Measurements from ENCODE around the gene KIF5C.
A peak's percentile ranks its signal among the peaks of the same experiment; 100 is the strongest.

KIF5C gene

DNA sequence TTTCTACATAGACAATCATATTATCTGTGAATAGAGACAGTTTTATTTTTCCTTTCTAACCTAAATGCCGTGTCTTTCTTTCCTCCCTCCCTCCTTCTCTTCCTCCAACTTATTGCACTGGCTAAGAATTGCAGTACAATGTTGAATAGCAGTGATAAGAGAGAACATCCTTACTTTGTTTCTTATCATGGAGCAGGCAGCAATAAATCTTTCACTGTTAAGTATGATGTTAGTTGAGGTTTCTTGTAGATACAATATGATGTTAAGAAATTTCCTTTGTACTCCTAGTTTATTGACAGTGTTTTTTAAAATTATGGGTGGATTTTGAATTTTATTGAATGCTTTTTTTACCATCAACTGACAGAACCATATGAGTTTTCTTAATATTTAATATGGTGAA lies 169.5 kb downstream of the KIF5C start:
- TF ChIP-seq, protein P1, sequence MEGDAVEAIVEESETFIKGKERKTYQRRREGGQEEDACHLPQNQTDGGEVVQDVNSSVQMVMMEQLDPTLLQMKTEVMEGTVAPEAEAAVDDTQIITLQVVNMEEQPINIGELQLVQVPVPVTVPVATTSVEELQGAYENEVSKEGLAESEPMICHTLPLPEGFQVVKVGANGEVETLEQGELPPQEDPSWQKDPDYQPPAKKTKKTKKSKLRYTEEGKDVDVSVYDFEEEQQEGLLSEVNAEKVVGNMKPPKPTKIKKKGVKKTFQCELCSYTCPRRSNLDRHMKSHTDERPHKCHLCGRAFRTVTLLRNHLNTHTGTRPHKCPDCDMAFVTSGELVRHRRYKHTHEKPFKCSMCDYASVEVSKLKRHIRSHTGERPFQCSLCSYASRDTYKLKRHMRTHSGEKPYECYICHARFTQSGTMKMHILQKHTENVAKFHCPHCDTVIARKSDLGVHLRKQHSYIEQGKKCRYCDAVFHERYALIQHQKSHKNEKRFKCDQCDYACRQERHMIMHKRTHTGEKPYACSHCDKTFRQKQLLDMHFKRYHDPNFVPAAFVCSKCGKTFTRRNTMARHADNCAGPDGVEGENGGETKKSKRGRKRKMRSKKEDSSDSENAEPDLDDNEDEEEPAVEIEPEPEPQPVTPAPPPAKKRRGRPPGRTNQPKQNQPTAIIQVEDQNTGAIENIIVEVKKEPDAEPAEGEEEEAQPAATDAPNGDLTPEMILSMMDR (IDR thresholded peaks at IDR 0.05; ENCODE audit: borderline replicate concordance, control extremely low read depth, extremely low read depth, insufficient read depth, missing control alignments) = no peak
- in situ Hi-C loops (cut with MboI; ENCODE audit: low sequenced_read_pairs, unreplicated experiment) = no loop called here

DNA sequence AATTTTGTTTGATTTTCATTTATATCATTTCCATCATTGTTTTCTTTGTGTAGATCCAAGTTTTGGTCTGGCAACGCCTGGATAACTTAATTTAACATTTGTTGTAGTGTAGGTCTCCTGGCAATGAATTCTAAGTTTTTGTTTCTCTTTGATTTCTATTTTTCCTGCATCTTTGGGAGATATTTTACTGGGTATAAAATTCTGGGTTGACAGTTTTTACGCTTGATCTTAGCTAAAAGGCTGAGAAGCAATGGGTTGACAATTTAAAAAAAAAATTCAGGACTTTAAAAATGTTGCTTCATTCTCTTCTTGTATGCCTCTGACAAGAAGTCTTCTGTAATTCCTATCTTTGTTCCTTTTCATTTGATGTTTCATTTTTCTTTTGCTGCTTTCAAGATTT lies 172.1 kb downstream of the KIF5C start:
- TF ChIP-seq, protein P1 (IDR thresholded peaks at IDR 0.05; ENCODE audit: borderline replicate concordance, control extremely low read depth, extremely low read depth, insufficient read depth, missing control alignments) = no peak
- no peak for DNase-seq (ENCODE audit: low spot score)
- in situ Hi-C loops (cut with MboI; ENCODE audit: low sequenced_read_pairs, unreplicated experiment) = no loop called here

More for the DNA sequence above, 169.5 kb downstream of the KIF5C start:
- no peak for DNase-seq (ENCODE audit: low spot score)

DNA sequence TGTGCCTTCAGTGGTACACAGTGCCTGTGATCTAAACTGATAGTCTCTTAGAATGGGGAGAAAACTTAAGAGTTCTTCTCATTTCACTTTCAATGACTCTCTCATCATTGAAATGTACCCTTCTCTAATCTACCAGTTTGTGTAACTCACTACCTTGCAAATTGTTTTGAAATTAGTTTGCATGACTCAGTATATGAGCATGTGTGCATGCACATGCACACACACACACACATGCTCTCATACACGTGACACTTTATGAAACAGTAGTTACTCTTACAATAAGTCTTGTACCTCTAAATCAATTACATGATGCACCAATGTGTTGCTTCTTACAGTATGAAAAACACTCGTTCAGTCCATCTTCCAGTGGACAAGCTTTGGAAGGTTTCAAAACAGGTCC lies 174.1 kb downstream of the KIF5C start:
- TF ChIP-seq, protein P1 (IDR thresholded peaks at IDR 0.05; ENCODE audit: borderline replicate concordance, control extremely low read depth, extremely low read depth, insufficient read depth, missing control alignments) = no peak
- in situ Hi-C loops (cut with MboI; ENCODE audit: low sequenced_read_pairs, unreplicated experiment) = no loop called here

DNA sequence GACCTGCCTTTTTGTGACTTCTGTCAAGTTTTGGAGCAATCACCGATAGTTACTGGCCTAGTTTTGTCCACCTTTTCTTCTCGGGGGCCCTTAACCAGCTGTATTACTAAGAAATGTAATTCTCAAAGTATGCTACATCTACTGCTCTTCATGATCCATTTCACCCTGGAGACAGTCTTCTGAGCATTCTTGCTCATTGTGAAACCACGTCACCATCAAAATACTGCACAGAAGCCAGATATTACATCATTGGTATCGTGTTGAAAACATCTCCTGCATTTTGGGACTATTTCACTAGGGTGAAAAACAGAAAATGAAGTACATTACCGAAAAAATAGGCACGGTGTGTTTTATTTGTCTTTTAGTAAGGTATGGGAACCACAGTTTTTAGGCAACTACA lies 175.2 kb downstream of the KIF5C start:
- in situ Hi-C loops (cut with MboI; ENCODE audit: low sequenced_read_pairs, unreplicated experiment) = no loop called here
- DNase-seq (ENCODE audit: low spot score) = peak; percentile 43
- TF ChIP-seq, protein P1 (IDR thresholded peaks at IDR 0.05; ENCODE audit: borderline replicate concordance, control extremely low read depth, extremely low read depth, insufficient read depth, missing control alignments) = no peak

More for the DNA sequence above, 174.1 kb downstream of the KIF5C start:
- DNase-seq (ENCODE audit: low spot score) = no peak

DNA sequence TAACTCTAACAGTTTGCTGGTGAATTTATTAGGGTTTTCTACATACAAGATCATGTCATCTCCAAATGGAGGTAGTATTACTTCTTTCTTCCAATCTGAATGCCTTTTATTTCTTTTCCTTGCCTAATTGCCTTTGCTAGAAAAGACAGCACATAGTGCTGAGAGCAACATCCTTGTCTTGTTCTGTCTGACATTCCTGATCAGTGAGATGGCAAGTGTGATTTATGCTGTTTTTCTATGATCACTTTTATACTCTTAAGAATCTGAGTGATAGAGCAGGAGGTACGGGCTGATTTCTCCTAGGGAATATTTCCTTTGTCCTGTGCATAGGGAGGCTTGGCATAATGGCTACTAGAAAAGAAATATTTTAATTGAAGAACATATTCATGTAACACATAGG lies 180.7 kb downstream of the KIF5C start:
- no peak for DNase-seq (ENCODE audit: low spot score)
- in situ Hi-C loops (cut with MboI; ENCODE audit: low sequenced_read_pairs, unreplicated experiment) = no loop called here
- TF ChIP-seq, protein P1 (IDR thresholded peaks at IDR 0.05; ENCODE audit: borderline replicate concordance, control extremely low read depth, extremely low read depth, insufficient read depth, missing control alignments) = no peak

DNA sequence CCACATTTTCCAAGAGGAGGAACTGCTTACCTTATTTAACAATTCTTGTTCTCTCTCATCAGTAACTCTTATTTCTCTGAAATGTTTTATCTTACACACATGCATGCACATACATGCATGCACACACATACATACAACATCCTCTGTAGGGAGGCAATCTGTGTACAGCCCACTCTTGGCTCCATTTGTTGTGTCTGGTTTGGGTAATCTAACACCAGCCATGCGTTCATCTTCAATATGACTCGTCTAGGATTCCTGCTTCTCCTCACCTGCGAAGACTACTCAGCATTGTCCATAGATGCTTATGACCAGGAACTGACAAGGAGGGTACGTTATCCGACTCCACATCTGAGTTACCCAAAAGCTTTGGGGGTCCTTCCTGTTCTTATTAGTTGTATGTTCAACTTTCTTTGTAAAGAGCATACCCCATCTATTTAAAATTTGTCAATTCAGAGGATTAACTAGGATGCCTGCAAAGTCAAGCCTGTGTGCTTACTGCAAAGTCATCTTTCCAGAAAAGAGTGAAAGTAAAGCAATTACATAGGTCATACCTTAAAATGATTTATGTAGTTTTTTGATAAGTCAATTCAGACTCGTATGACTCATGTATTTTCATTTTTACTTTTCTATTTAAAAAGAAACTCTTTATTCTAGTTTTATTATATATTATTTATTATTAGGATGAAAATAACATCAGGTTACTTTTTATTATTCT lies 181.7 kb downstream of the KIF5C start:
- no peak for DNase-seq (ENCODE audit: low spot score)
- in situ Hi-C loops (cut with MboI; ENCODE audit: low sequenced_read_pairs, unreplicated experiment) = no loop called here
- TF ChIP-seq, protein P1 (IDR thresholded peaks at IDR 0.05; ENCODE audit: borderline replicate concordance, control extremely low read depth, extremely low read depth, insufficient read depth, missing control alignments) = no peak
